ENCODE measurements around the gene FHIT.

FHIT gene

DNA sequence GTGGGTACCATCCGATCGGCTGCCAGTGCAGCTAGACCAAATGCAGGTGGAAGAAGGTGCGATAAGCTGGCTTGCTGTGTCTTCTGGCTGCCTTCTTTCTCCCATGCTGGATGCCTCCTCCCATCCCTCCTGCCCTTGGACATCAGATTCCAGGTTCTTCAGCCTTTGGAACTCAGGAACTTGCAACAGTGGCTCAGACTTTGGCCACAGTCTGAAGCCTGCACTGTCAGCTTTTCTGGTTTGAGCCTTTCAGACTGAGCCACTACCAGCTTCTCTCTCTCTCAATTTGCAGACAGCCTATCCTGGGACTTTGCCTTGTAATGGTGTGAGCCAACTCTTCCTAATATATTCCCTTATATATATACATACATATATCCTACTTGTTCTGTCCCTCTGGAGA lies 485.5 kb downstream of the FHIT start:
- no peak for DNase-seq (ENCODE audit: low read depth in 2 of 2)

- DNase-seq (ENCODE audit: low read depth in 2 of 2), result no peak
These were observed 486.4 kb downstream of the FHIT start for GRCh38 chr3:60764870-60765269.

- DNase-seq (ENCODE audit: low read depth in 2 of 2), result no peak
These were observed 491.1 kb downstream of the FHIT start for GRCh38 chr3:60760145-60760544.

DNA sequence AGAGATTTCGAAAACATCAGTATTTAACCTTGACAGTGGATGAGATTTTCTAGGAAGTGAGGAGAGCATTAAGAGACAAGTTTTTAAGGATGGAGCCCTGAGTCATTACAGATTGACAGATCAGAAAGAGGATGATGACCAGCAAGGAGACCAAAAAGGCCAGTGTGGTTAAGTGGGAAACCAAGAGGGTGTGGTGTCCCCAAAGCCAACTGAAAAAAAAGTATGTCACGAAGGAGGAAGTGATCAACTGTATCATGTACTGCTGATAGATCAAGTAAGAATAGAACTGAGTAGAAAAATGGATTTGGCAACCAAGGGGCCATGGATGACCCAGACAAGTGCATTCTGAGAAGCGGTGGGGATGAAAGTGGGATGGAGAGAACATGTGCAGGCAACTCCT lies 491.8 kb downstream of the FHIT start:
- no peak for DNase-seq (ENCODE audit: low read depth in 2 of 2)

DNA sequence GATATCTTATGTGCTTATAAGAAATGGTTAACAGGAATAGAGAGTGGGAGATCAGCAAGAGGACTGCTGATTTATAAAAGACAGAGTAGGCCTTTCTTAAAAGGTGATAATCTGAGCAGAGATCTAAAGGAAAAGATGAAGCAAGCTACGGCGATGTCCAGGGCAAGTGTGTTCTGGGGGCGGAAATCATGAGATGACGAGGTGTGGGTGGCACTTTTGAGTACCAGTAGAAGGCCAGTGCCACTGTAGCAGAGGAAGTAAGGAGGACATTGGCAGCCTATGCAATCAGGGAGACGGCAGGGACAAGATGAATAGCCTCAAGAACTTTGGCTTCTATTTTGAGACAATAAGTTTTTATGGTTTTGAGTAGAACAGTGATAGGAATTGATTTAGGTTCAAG lies 492.4 kb downstream of the FHIT start:
- no peak for DNase-seq (ENCODE audit: low read depth in 2 of 2)

GRCh38 chr3:60758171-60758570 lies 493.1 kb downstream of the FHIT start:
- no peak for DNase-seq (ENCODE audit: low read depth in 2 of 2)

- no peak for DNase-seq (ENCODE audit: low read depth in 2 of 2)
These were observed 493.5 kb downstream of the FHIT start for GRCh38 chr3:60757724-60758123.

DNA sequence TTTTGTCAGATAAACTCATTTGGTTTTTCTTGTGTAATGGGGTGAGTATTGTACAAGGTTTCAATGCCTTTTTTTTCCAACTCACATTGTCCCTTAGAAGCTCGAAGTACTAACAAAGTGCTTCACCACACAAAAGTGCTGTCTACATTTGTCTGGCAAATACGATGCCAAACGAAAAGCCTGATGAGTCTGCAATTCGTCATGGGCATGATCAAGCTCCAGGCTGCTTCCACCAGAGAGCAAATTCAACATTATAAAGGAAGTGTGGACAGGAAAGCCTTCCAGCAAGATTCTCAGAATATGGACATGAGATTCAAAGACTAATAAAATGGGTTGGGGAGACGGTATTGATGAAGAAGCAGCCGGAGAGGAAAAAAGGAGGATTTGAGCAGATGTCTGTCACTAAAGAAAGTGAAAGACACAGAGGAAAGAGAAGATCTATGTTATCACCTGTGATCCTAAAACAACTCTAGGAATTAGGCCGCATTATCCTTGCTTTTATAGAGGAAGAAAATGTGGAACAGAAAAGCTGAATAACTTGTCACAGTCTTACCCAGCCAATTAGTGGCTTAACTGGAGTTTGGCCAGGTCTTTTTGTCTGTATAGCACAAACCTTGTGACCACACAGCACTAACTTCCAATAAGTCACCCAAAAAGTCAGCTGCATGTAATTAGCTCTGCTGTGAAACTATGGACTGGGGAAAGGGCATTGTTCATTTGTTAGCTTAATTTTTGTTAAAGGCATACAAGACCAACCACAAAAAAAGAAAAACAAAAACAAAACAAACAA lies 494.8 kb downstream of the FHIT start:
- no peak for DNase-seq (ENCODE audit: low read depth in 2 of 2)

GRCh38 chr3:60755094-60755493 lies 496.2 kb downstream of the FHIT start:
- DNase-seq (ENCODE audit: low read depth in 2 of 2), result no peak

DNA sequence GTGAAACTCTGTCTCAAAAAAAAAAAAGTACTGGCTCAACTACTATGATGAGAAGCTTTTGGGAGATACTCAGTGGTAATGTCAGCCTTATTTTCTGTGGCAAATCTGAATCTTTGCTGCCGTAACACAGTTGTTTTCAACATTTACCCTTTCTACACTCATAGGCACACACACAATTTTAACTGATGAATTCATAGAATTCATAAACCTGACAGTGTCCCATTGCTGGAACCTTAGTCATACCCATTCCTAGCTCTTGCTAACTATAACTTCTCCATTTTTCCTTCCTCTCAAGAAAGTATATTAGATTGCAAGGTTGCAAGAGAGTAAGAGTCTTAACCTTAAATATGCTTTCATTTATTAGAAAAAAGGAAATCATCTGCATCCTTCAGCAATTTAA lies 496.6 kb downstream of the FHIT start:
- no peak for DNase-seq (ENCODE audit: low read depth in 2 of 2)

DNA sequence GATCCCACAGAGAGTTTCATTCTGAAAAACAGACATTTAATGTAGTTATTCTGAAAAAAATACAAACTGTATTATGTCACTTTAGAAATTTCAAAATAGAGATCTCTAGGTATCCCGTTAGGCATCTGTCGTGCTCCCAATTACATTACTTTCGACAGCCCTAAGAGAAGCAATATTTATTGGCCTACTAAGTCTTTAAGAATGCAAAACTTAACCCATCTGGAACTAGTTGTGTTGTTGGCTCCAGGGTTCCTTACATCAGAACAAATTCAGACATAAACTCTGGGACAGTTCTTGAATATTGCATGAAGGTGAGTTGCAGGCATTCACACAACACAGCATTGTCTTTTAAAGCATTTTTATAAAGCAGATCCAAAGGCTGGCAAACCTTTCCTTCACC lies 498.4 kb downstream of the FHIT start:
- DNase-seq (ENCODE audit: low read depth in 2 of 2), result no peak

GRCh38 chr3:60746695-60747416 lies 504.4 kb downstream of the FHIT start:
- DNase-seq (ENCODE audit: low read depth in 2 of 2), result no peak

- DNase-seq (ENCODE audit: low read depth in 2 of 2), result no peak
These were observed 505.1 kb downstream of the FHIT start for GRCh38 chr3:60746043-60746638.

DNA sequence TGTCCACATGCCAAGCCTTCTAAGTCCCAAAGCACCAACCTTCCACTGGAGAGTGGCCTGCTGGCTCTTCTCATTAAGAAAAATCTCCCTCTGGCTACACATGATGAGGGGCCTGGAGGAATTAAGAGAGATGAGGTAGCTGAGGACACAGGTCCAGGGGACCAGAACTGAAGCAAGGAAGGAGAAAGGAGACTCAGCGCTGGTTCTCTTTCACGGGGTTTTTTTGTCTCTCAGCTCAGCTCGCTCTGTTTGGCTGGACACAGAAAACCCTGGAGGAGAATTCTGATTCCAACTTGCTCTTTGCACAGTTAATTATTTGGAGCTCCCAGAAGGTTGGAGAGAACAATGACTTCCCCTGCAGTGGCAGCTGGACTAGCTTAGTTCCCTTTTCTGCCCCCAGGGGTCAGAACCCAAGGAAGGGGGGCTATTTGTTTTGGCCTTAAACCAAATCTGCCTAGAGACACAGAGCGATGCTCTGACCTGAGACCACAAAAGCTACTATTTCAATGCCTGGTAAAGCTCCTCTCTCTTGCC lies 507.6 kb downstream of the FHIT start:
- no peak for DNase-seq (ENCODE audit: low read depth in 2 of 2)

GRCh38 chr3:60742606-60743145 lies 508.6 kb downstream of the FHIT start:
- DNase-seq (ENCODE audit: low read depth in 2 of 2), result no peak

DNA sequence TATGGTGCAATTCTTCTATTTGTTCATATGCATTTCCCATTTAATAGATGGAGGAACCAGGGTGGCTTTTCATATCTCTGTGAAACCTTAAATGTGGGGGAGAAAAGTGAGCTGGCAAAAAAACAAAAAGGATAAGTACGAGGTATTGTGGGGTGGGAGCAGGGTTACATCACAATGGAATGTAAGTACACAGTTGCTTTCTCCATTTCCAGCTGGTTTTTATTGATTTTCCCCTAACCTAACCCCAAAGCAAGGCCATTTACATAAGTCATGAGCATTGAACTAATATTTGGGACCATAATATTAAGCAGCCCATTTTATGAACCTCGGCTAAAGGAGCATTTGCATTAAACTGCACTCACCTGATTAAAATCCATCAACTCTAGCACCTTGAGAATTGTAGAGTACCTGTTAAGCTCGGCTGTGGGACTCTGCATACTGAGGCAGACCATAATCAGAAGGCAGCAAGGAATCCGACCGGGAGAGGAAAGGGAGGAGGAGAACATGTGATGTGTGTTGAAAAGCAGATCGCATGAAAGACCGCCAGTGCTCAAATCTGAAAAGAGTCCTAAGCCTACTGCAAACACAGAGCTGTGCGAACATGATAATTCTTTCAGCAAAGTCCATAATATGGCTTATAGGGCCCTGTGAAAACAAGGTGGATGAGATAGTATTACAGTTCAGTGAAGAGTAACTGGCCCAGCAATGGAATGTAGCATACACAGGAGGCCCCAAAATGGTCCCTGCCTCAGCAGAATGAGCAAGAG lies 513.4 kb downstream of the FHIT start:
- no peak for DNase-seq (ENCODE audit: low read depth in 2 of 2)

- DNase-seq (ENCODE audit: low read depth in 2 of 2), result no peak
These were observed 520.9 kb downstream of the FHIT start for GRCh38 chr3:60730371-60730770.

DNA sequence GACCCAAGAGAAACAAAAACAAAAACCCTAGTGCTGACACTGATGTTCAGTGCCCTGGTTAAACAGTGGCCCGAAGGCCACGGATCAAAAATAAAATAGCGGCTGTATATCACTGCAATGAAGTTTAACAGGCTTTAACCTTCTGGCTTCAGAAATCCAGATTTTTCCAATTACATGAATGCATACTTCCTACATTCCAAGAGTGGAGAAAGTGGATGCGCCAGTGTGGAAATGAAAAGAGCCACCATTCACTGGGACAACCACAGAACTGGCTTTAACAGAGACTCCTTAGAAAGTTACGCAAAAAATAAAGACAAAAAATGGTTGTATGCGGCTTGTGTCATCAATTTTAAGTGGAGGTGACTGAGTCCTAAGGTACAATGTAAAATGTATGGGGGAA lies 522.2 kb downstream of the FHIT start:
- DNase-seq (ENCODE audit: low read depth in 2 of 2), result no peak

- DNase-seq (ENCODE audit: low read depth in 2 of 2), result no peak
These were observed 523.2 kb downstream of the FHIT start for GRCh38 chr3:60728006-60728405.

DNA sequence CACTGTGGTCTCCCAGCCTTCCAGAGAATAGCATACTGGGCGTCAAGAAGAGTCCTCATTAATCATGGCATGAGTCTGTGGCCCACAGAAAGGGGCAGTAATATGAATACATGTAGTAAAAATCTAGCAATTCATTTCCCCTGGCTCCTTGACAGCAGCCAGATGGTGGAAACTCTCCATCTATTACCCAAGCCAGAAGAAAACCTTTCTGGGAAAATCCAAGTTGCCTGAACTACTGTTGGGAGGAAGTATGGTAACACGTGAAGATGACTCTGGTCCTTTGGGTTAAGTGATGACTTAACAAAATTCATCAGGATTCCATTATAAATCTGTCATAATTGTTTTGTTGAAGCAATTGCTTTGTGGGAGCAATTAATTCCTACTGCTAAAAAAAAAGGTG lies 530.5 kb downstream of the FHIT start:
- DNase-seq (ENCODE audit: low read depth in 2 of 2), result no peak

- no peak for DNase-seq (ENCODE audit: low read depth in 2 of 2)
These were observed 534.7 kb downstream of the FHIT start for GRCh38 chr3:60716573-60716972.
